CD4-positive, CD25-positive, alpha-beta regulatory T cell (primary cell): ENCODE measurements around the gene PHACTR1. TPM values are rescaled to one million over a fixed set of nuclear protein-coding genes. Genes with fewer than 3 reads are reported as not detected.
A peak's percentile ranks its signal among the peaks of the same experiment; 100 is the strongest.

Experiments
- ATAC-seq, 2 donors: fragments of 150-1000 bp; cut with Tn5 transposase; one replicate each; pipeline ENCODE4 v1.10.0; 2021; ENCODE audit warnings: low read depth in 2 of 2, moderate number of reproducible peaks in 2 of 2, moderate library complexity in 1 of 2
- DNase-seq, 3 donors: peaks; one replicate each; pipeline versions ENCODE4 v3.0.0 to v3.0.0-alpha.2; 2012 to 2022; ENCODE audit warnings: mixed read lengths in 1 of 3
- H3K27ac ChIP-seq: one replicate; pipeline ENCODE4 v1.7.0; 2013; ENCODE audit warnings: mild to moderate bottlenecking, low read length; ENCODE audit not compliant: insufficient read depth, poor library complexity, severe bottlenecking
- H3K27me3 ChIP-seq: one replicate; pipeline ENCODE4 v1.7.0; 2013; ENCODE audit warnings: low read length; ENCODE audit not compliant: control insufficient read depth, insufficient read depth
- H3K36me3 ChIP-seq: one replicate; pipeline ENCODE4 v1.7.0; 2013; ENCODE audit warnings: mild to moderate bottlenecking, low read length, moderate library complexity; ENCODE audit not compliant: control insufficient read depth, insufficient read depth
- H3K4me1 ChIP-seq: 2 replicates; pipeline ENCODE4 v1.7.0; 2013; ENCODE audit warnings: mild to moderate bottlenecking, low read length; ENCODE audit not compliant: insufficient read depth, control insufficient read depth, poor library complexity, severe bottlenecking
- H3K4me3 ChIP-seq: one replicate; pipeline ENCODE4 v1.7.0; 2013; ENCODE audit warnings: low read depth, mild to moderate bottlenecking, low read length, moderate library complexity
- H3K9me3 ChIP-seq, 2 experiments: 1 replicate in 1 of 2; 2 replicates in 1 of 2; pipeline ENCODE4 v1.7.0; 2013; ENCODE audit warnings: low read length in 2 of 2, mild to moderate bottlenecking in 1 of 2, moderate library complexity in 1 of 2; ENCODE audit not compliant: control insufficient read depth in 2 of 2
- H3K27ac Mint-ChIP-seq, 3 donors: one replicate each; pipeline ENCODE4 v1.8.0; 2020 to 2022; ENCODE audit warnings: mild to moderate bottlenecking in 3 of 3, mixed read lengths in 3 of 3, moderate library complexity in 2 of 3
- H3K27me3 Mint-ChIP-seq: one replicate; pipeline ENCODE4 v1.8.0; 2022; ENCODE audit warnings: mild to moderate bottlenecking, mixed read lengths
- H3K36me3 Mint-ChIP-seq: one replicate; pipeline ENCODE4 v1.8.0; 2020; ENCODE audit warnings: mixed read lengths
- H3K4me1 Mint-ChIP-seq, 4 donors: one replicate each; pipeline ENCODE4 v1.8.0; 2020 to 2022; ENCODE audit warnings: mixed read lengths in 4 of 4, mild to moderate bottlenecking in 1 of 4
- H3K4me3 Mint-ChIP-seq, 4 donors: one replicate each; pipeline ENCODE4 v1.8.0; 2020 to 2022; ENCODE audit warnings: mild to moderate bottlenecking in 4 of 4, mixed read lengths in 4 of 4, moderate library complexity in 3 of 4
- H3K9me3 Mint-ChIP-seq, 7 donors: one replicate each; pipeline ENCODE4 v1.8.0; 2020 to 2022; ENCODE audit warnings: mixed read lengths in 7 of 7, mild to moderate bottlenecking in 3 of 7, moderate library complexity in 2 of 7
- polyA plus RNA-seq, 4 donors: library from polyadenylated mRNA; unstranded; fragments of 300-500 nt; fragmentation: Illumina TruSeq; gene quantifications; one replicate each; pipeline ENCODE4 v1.2.3, GENCODE V29; 2021
- total RNA-seq: library from RNA; stranded (reverse); gene quantifications from one replicate; pipeline ENCODE4 v1.2.3, GENCODE V29; 2022

The PHACTR1 gene
- total and polyA plus RNA-seq, 5 donors from 2014 or later, result 0.28 to 1.6 (median 0.38) TPM

GRCh38 chr6:13178107-13178506, 461.5 kb downstream of the PHACTR1 start:
- Mint-ChIP-seq H3K4me1 (no peaks in the 10 kb centered on the region), H3K4me3 (no peak overlapping the region), H3K27me3 (peaks cover 5% of the 10 kb centered on the region), H3K27ac (peak overlapping the region in 1 of 3 donors; percentile 1), H3K36me3 (no peaks in the 10 kb centered on the region), H3K9me3 (no peaks in the 10 kb centered on the region)
- H3K9me3 ChIP-seq, result no peaks in the 10 kb centered on the region
- H3K4me3 ChIP-seq, result no peak overlapping the region
- H3K36me3 ChIP-seq, result no peaks in the 10 kb centered on the region
- no peaks in the 10 kb centered on the region for H3K27me3 ChIP-seq
- no peaks in the 10 kb centered on the region for H3K4me1 ChIP-seq
- DNase-seq (peak in 1 of 3 donors; percentile 4), ATAC-seq (no peak)
- H3K27ac ChIP-seq, result no peak overlapping the region

GRCh38 chr6:13180538-13180937, 464.0 kb downstream of the PHACTR1 start:
- H3K9me3 Mint-ChIP-seq, result peaks cover 0 to 1% (median 0%) of the 10 kb centered on the region in 7 donors
- Histone ChIP-seq H3K36me3 (no peaks in the 10 kb centered on the region), H3K4me1 (no peaks in the 10 kb centered on the region), H3K9me3 (no peaks in the 10 kb centered on the region), H3K27me3 (no peaks in the 10 kb centered on the region), H3K27ac (no peak overlapping the region), H3K4me3 (no peak overlapping the region)
- DNase-seq (no peak), ATAC-seq (no peak)
- H3K4me3 Mint-ChIP-seq, result no peak overlapping the region
- no peaks in the 10 kb centered on the region for H3K36me3 Mint-ChIP-seq
- H3K27ac Mint-ChIP-seq, result no peak overlapping the region
- H3K4me1 Mint-ChIP-seq, result no peaks in the 10 kb centered on the region
- peaks cover 16% of the 10 kb centered on the region for H3K27me3 Mint-ChIP-seq

GRCh38 chr6:13181393-13181792, 464.8 kb downstream of the PHACTR1 start:
- peaks cover 23% of the 10 kb centered on the region for H3K27me3 Mint-ChIP-seq
- Histone ChIP-seq H3K4me3 (no peak overlapping the region), H3K27ac (no peak overlapping the region), H3K27me3 (no peaks in the 10 kb centered on the region), H3K4me1 (no peaks in the 10 kb centered on the region), H3K36me3 (no peaks in the 10 kb centered on the region), H3K9me3 (no peaks in the 10 kb centered on the region)
- H3K4me1 Mint-ChIP-seq, result no peaks in the 10 kb centered on the region
- no peaks in the 10 kb centered on the region for H3K36me3 Mint-ChIP-seq
- DNase-seq, result peak in 1 of 3 donors; percentile 5
- peaks cover 0 to 1% (median 0%) of the 10 kb centered on the region in 7 donors for H3K9me3 Mint-ChIP-seq
- no peak overlapping the region for H3K4me3 Mint-ChIP-seq
- no peak overlapping the region for H3K27ac Mint-ChIP-seq
- ATAC-seq, result no peak

- Mint-ChIP-seq H3K36me3 (no peaks in the 10 kb centered on the region), H3K4me1 (no peaks in the 10 kb centered on the region), H3K27ac (no peak overlapping the region), H3K4me3 (no peak overlapping the region), H3K9me3 (peaks cover 0 to 1% (median 0%) of the 10 kb centered on the region in 7 donors), H3K27me3 (peaks cover 23% of the 10 kb centered on the region)
- ATAC-seq (no peak), DNase-seq (no peak)
- Histone ChIP-seq H3K36me3 (no peaks in the 10 kb centered on the region), H3K27ac (no peak overlapping the region), H3K4me1 (no peaks in the 10 kb centered on the region), H3K4me3 (no peak overlapping the region), H3K9me3 (no peaks in the 10 kb centered on the region), H3K27me3 (no peaks in the 10 kb centered on the region)
Measured at GRCh38 chr6:13183415-13184088, 467.0 kb downstream of the PHACTR1 start.

GRCh38 chr6:13184089-13184468, 467.5 kb downstream of the PHACTR1 start:
- Histone ChIP-seq H3K4me3 (no peak overlapping the region), H3K27ac (no peak overlapping the region), H3K4me1 (no peaks in the 10 kb centered on the region), H3K36me3 (no peaks in the 10 kb centered on the region), H3K9me3 (no peaks in the 10 kb centered on the region), H3K27me3 (no peaks in the 10 kb centered on the region)
- DNase-seq, result no peak
- no peak overlapping the region for H3K4me3 Mint-ChIP-seq
- peaks cover 0 to 1% (median 0%) of the 10 kb centered on the region in 7 donors for H3K9me3 Mint-ChIP-seq
- H3K36me3 Mint-ChIP-seq, result no peaks in the 10 kb centered on the region
- H3K27ac Mint-ChIP-seq, result no peak overlapping the region
- H3K27me3 Mint-ChIP-seq, result peaks cover 23% of the 10 kb centered on the region
- no peak for ATAC-seq
- no peaks in the 10 kb centered on the region for H3K4me1 Mint-ChIP-seq

- H3K4me1 ChIP-seq, result no peaks in the 10 kb centered on the region
- H3K4me3 Mint-ChIP-seq, result no peak overlapping the region
Measured at GRCh38 chr6:13184547-13184946, 468.0 kb downstream of the PHACTR1 start.

GRCh38 chr6:13186861-13187260, 470.3 kb downstream of the PHACTR1 start:
- Histone ChIP-seq H3K36me3 (no peaks in the 10 kb centered on the region), H3K27me3 (peaks cover 2% of the 10 kb centered on the region), H3K4me1 (no peaks in the 10 kb centered on the region), H3K27ac (no peak overlapping the region), H3K9me3 (no peaks in the 10 kb centered on the region), H3K4me3 (no peak overlapping the region)
- ATAC-seq (no peak), DNase-seq (no peak)
- Mint-ChIP-seq H3K9me3 (peaks cover 0 to 1% (median 0%) of the 10 kb centered on the region in 7 donors), H3K27me3 (peaks cover 26% of the 10 kb centered on the region), H3K4me1 (no peaks in the 10 kb centered on the region), H3K27ac (no peak overlapping the region), H3K36me3 (no peaks in the 10 kb centered on the region), H3K4me3 (no peak overlapping the region)

More at GRCh38 chr6:13184547-13184946, 468.0 kb downstream of the PHACTR1 start:
- H3K27me3 Mint-ChIP-seq, result peaks cover 23% of the 10 kb centered on the region
- DNase-seq (no peak), ATAC-seq (no peak)
- H3K4me1 Mint-ChIP-seq, result no peaks in the 10 kb centered on the region
- H3K9me3 Mint-ChIP-seq, result peaks cover 0 to 1% (median 0%) of the 10 kb centered on the region in 7 donors
- Histone ChIP-seq H3K27me3 (no peaks in the 10 kb centered on the region), H3K4me3 (no peak overlapping the region), H3K36me3 (no peaks in the 10 kb centered on the region), H3K9me3 (no peaks in the 10 kb centered on the region), H3K27ac (no peak overlapping the region)
- no peak overlapping the region for H3K27ac Mint-ChIP-seq
- H3K36me3 Mint-ChIP-seq, result no peaks in the 10 kb centered on the region

- H3K27ac Mint-ChIP-seq, result no peak overlapping the region
- Histone ChIP-seq H3K27me3 (peaks cover 4% of the 10 kb centered on the region), H3K4me3 (no peak overlapping the region), H3K4me1 (no peaks in the 10 kb centered on the region), H3K27ac (no peak overlapping the region), H3K9me3 (no peaks in the 10 kb centered on the region), H3K36me3 (no peaks in the 10 kb centered on the region)
- ATAC-seq (no peak), DNase-seq (no peak)
- H3K4me1 Mint-ChIP-seq, result no peaks in the 10 kb centered on the region
- H3K36me3 Mint-ChIP-seq, result no peaks in the 10 kb centered on the region
- no peak overlapping the region for H3K4me3 Mint-ChIP-seq
- peaks cover 0 to 1% (median 0%) of the 10 kb centered on the region in 7 donors for H3K9me3 Mint-ChIP-seq
- H3K27me3 Mint-ChIP-seq, result peaks cover 26% of the 10 kb centered on the region
Measured at GRCh38 chr6:13187692-13188091, 471.1 kb downstream of the PHACTR1 start.
